Eye (tissue), 1 donor: ENCODE results near the gene CD300A.

Source experiments
- DNase-seq: peaks from one replicate; pipeline ENCODE4 v3.0.0-alpha.2; 2015

The CD300A gene

DNA sequence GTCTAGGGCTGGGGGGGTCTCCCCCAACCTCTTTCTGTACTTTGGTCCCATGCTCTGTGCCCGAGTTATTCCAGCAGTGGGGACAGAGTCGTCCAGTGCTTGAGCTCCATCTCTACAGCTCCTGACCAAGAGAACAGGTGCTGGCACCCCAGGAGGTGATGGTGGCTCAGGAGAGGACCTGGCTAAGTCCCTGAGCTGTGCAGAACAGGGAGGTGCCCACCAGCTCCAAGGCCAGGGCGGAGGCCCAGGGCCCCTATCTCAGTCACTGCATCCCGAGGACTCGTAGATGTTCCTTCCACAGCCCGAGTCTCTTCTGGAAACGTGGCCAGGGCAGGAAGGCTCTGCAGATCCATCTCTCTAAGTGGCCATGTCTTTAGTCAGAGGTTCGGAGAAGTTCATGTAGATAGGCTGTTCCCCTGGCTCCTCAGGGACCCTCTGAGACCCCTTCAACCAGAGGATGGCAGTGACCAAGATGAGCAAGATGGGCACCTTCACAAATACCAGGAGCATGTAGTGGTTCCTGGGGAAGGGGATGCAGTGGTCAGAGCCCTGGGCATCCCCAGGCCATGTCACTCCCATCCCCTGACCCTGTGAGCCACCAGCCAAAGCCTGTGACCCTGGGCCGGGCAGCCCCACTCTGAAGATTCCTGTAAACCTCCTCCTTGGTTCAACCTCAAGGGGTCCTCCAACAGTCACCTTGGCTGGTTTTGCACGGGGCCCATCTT lies 56.1 kb downstream of the CD300A start:
- DNase-seq = no peak

DNA sequence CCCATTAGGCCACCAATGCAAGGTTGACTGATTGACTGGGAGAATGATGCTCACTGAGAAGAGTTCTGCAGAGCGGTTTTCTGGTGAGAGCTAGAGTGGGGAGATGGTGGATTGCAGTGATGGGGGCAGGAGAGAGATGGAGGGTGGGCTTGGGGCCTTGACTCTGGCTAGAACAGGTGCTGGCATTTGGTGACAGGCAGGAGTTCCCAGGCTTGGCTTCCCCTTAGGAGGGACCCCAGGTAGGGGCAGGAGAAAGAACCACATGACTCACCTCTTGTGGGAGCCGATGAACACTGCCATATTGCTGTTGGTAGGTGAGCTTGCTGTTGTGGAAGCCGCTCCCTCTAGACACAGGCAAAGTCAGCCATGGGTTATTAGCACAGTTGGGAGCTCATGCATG lies 56.9 kb downstream of the CD300A start:
- no peak for DNase-seq

DNA sequence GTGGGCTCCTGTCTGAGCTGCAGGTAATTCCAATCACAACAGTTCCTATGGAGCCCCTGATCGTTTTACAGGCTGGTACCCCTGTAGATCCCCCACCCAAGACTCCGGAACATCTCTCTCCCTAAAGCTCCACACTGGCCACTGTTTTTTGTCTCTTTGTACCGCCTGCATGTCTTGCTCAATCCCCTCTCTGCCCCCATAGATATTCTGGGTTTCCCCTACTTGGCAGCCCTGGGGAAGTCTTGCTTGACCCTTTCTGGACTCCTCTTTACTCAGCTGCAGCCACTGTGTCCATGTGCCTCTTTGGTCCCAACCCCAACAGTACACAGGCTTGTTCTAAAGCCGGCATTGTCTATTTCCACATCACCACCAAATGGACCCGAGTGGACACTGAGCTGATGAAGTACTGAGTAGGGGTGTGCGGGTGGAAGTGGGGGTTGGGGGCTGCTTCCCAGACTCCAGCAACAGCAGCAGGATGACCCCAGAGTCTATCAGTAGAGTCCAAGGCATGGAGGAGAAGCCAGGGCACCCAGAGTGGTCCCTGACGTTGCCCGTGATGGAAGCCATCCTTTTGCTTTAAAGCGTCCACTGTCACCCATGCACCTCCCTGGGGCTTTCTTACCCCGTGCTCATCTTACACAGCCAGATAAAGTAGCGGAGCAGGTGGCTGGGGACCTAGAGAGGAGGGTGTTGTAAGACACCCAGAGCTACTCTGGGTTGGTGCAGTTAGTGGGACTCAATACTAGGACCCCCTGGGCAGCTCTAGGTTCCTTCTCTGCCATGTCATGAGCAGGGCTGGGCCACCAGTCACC lies 58.4 kb downstream of the CD300A start:
- no peak for DNase-seq

DNA sequence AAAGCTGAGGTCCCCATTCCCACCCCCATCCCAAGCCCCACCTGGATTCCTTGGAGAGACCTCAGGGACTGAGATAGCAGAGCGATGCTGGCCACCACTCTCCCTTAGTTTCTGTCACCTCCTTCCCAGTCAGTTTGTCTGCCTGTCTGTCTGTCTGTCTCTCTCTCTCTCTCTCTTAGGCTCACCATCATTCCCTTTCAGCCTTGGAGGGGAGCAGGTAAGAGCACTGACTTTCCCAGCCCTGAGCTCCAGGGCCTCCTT lies 59.0 kb downstream of the CD300A start:
- DNase-seq = no peak

DNA sequence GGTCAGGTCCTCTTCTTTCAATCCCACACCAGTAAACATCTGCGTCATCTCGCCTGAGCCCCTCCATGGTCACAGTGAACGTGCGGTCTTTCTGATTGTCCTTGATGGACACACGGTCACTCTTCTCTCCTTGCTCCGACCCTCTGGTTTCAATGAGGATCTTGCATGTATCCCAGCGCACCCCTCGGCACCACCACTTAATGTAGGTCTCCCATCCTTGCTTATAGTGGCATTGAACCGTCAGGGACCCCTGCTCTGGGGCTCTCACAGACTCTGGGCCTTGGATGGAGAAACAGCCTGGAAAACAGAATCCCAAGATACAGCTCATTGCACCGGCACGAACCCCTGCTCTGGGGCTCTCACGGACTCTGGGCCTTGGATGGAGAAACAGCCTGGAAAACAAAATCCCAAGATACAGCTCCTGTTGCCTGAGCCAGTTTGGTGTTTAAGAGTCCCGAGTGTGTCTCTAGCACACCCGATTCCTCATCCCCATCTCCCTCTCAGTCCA lies 59.4 kb downstream of the CD300A start:
- DNase-seq = no peak

DNA sequence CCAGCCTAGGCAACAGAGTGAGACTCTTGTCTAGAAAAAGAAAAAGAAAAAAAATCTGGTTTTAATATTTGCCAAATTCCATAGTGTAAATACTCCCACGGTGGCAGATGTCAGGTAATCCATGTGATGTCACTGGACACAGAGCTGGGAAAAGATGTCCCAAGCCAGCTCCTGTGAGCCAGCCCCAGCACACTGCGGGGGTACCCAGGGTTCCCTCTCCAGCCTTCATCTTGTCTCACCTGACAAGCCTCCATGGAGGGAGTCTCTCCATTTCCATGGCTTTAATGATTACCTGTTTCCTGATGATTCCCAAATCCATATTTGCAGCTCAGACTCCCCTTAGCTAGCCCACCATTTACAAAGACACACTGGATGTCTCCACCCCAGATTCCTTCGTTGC lies 60.2 kb downstream of the CD300A start:
- no peak for DNase-seq

DNA sequence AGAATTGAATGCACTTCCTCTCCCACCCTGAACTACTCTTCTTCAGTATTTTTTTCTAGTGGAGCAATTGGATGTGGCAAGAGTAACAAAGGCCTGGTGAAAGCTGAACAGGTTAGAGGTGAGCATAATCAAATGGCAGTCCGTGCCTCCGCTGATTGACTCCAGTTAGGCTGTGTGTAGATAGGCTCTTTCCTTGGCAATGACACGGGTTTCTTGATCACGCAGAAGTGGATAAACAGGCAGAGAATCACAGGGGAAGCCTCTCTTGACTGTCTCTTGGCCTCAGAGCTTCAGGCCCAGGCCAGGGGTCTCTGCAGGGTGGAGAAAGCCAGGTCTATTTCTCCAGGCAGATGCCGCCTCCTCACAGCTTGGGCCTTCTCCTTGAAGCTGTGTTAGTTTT lies 60.6 kb downstream of the CD300A start:
- no peak for DNase-seq

DNA sequence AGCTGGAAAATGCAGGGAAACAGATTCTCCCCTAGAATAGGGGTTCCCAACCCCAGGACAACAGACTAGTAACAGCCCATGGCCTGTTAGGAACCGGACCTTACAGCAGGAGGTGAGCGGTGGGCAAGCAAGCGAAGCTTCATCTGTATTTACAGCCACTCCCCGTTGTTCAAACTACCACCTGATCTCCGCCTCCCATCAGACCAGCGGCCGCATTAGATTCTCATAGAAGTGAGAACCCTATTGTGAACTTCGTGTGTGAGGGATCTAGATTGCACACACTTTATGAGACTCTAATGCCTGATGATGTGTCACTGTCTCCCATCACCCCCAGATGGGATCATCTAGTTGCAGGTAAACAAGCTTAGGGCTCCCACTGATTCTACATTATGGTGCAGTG lies 61.3 kb downstream of the CD300A start:
- no peak for DNase-seq

DNA sequence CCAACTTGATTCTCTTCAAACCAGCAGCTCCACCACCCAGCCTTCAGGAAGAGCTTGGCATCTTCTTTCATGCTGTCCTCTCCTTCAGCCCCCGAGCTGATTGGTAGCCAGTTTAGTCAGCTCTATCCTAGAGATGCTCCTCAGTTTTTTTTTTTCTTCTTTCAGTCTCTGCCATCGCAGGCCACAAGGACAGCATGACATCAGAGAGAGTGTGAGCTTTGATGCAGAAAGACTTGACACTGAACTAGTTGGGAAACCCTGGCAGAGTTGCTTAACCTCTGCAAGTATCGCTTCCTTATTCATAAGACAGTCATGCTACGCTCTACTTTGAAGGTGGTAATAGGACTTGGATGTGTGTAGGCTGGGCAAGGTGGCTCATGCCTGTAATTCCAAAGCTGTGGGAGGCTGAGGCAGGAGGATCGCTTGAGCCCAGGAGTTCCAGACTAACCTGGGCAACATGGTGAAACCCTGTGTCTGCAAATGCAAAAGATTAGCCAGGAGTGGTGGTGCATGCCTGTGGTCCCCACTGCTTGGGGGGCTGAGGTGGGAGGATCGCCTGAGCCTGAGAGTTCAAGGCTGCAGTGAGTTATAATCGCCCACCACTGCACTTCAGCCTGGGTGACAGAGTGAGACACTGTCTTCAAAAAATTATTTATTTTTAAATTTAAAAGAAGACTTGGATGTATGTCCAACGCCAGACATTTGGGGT lies 62.2 kb downstream of the CD300A start:
- no peak for DNase-seq

DNA sequence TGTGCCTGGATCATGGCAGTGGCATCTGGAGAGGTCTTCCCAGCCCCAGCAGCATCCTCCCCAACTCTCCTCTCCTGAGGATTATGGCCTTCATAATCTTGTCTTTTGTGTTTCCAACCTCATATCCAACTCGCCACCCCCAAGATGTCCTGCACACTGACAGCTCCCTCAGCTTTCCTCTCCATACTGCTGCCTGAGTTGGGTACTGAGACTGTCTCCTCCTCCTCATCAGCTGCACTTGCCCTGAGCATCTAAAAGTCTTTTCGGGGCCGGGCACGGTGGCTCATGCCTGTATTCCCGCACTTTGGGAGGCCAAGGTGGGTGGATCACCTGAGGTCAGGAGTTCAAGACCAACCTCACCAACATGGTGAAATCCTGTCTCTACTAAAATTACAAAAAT lies 62.8 kb downstream of the CD300A start:
- no peak for DNase-seq

DNA sequence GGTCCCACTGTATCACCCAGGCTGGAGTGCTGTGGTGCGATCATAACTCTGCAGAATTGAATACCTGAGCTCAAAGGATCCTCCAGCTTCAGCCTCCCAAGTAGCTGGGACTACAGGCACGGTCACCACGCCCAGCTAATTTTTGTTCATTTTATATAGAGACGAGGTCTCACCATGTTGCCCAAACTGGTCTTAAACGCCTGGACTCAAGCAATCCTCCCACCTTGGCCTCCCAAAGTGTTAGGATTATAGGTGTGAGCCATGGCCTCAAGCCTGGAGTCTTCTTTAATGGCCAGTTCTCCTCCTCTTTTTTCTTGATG lies 64.4 kb downstream of the CD300A start:
- no peak for DNase-seq

DNA sequence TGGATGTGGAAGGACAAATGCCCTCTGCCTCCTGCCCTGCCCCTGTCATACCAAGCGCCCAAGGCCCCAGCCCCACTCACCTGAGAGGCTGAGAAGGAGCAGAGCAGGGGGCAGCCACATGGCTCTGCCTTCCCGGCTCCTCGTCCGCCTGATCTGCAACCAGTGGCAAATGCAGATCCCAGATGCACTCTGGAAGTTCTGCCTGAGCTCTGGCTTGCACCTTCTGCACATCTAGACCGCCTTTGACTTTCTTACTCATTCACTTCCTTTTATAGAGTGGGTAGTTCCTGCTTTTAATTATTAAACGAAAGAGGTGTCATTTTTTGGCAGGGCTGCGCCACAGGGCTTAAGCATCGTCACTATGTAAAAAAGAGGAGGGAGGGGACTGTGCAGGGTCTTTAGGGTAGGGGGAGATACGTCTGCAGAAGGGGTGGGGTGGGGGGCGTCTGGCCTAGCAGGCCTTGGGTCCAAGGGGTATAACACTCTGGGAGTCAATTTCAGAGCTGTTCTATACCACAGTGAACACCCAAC lies 64.9 kb downstream of the CD300A start, which contains the start of gene CD300LB:
Gene CD300LB (minus strand): TSS at position 245 of the 531 bp plus-strand sequence. CDS start 125 bp downstream, at position 120.
- no peak for DNase-seq

DNA sequence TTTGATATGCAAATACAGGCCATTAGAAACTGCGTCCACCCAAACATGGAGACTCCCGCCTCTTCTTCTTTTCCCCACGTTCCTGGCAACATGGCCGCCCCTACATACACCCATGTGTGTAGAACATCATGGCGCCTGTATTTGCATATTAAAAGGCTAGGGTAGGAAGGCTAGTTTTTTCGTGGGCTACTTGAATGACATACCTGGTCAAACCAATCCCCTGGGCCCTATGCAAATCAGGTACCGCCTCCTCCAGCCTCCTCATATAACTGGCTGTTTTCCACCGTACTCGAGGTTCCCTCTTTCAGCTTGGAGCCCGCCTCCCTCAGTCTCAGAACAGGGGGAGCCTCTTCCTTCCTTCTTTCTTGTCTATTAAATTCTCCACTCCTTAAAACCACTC lies 65.7 kb downstream of the CD300A start:
- DNase-seq = no peak
